GM12873 (cell line): Measurements from ENCODE around the gene SLC16A3.

Experiments used
- TF ChIP-seq, protein P1 (sequence below): IDR thresholded peaks from 2 replicates; pipeline ENCODE4 v1.5.1; 2012; ENCODE audit warnings: low read depth, mild to moderate bottlenecking, moderate library complexity, low read length, control low read depth; ENCODE audit not compliant: insufficient read depth; ENCODE audit errors: missing control alignments

SLC16A3 gene

GRCh38 chr17:82250868-82251500 lies 22.1 kb downstream of the SLC16A3 start:
- TF ChIP-seq, protein P1, sequence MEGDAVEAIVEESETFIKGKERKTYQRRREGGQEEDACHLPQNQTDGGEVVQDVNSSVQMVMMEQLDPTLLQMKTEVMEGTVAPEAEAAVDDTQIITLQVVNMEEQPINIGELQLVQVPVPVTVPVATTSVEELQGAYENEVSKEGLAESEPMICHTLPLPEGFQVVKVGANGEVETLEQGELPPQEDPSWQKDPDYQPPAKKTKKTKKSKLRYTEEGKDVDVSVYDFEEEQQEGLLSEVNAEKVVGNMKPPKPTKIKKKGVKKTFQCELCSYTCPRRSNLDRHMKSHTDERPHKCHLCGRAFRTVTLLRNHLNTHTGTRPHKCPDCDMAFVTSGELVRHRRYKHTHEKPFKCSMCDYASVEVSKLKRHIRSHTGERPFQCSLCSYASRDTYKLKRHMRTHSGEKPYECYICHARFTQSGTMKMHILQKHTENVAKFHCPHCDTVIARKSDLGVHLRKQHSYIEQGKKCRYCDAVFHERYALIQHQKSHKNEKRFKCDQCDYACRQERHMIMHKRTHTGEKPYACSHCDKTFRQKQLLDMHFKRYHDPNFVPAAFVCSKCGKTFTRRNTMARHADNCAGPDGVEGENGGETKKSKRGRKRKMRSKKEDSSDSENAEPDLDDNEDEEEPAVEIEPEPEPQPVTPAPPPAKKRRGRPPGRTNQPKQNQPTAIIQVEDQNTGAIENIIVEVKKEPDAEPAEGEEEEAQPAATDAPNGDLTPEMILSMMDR, result no peak

- TF ChIP-seq, protein P1, result no peak
Observed at GRCh38 chr17:82252511-82253178, 23.8 kb downstream of the SLC16A3 start.

- TF ChIP-seq, protein P1, result no peak
Observed at GRCh38 chr17:82253179-82253544, 24.3 kb downstream of the SLC16A3 start.

DNA sequence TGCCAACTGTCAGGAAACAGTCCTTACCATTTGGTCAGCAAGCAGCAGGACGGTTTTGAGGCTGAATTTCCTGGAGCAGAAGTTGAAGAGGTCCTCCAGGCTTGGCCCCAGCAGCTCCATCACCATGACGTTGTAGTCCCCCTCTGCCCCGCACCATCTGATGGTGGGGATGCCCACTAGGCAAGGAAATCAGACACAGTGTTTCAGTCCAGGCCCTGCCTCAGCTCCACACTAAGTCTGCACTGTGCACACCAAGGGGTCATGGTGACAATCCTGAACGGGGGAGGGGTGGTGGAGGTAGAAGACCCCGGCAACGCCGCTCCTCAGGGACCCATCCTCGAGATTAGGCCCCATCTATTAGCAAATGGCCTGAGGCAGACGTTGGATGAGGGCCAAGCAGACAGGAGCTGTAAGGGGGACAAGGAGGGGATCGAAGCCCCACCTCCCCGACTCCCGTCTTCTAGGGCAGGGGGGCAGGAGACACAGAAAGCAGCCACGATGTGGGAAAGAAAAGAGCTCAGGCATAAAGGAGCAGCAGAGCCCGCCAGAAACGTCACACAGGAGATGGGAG lies 26.6 kb downstream of the SLC16A3 start:
- TF ChIP-seq, protein P1, result no peak

DNA sequence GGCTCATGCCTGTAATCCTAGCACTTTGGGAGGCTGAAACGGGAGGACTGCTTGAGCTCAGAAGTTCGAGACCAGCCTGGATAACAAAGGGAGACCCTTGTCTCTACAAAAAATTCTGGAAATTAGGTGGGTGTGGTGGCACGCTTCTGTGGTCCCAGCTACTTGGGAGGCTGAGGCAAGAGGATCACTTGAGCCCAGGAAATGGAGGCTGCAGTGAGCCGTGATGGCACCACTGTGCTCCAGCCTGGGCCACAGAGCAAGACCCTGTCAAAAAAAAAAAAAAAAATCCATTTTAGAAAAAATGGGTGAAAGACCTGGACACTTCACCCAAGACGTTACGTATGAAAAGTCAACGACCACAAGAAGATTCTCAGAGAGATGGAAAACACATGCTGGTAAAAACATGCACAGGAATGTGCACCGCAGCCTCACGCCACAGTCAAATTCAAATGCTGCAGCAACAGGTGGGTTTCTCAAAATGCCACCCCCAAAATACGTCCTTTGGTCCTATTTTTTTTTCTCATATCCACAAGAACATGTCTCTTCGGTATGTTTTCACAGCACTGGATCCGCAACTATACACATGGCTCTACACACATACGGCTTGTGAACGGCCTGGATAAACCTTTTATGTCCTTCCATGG lies 27.5 kb downstream of the SLC16A3 start:
- TF ChIP-seq, protein P1, result no peak

- TF ChIP-seq, protein P1, result no peak
Observed at GRCh38 chr17:82257473-82257872, 28.6 kb downstream of the SLC16A3 start.

DNA sequence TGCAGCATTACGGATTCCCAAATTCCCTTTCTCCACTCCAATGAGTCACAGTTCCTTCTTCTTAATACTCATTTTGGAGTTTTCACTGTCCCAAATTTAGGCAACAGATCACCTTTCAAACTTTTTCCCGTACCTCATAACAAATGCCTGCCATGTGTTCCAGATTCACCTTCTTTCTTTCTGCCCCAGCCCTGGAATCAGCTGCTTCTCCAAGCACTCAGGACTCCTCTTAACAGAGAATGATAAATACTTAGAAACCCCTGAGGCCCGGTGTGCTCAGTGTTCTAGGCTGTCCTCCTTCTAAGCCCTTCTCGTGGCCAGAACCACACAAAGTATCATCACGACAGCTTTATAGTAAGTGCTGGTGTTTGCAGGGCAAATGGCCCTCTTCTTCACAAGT lies 29.7 kb downstream of the SLC16A3 start:
- TF ChIP-seq, protein P1, result no peak
